GM21576 (cell line): ENCODE data around the gene FIBCD1.
"Not testable (repeated sequence)": the region's sequence is repeated elsewhere in the genome, so short reads cannot be mapped to it uniquely, and the experiment has no call there.

Experiments used
- ATAC-seq: cut with Tn5 transposase; IDR thresholded peaks from one replicate; pipeline ENCODE4 v1.9.1; 2021; ENCODE audit warnings: mild to moderate bottlenecking, moderate library complexity; ENCODE audit not compliant: unreplicated experiment

Gene FIBCD1

GRCh38 chr9:130974697-130975096 is 35.6 kb upstream of the FIBCD1 start:
- no peak for ATAC-seq

- ATAC-seq = no peak
Observed at GRCh38 chr9:130973686-130974281, 34.7 kb upstream of the FIBCD1 start.

DNA sequence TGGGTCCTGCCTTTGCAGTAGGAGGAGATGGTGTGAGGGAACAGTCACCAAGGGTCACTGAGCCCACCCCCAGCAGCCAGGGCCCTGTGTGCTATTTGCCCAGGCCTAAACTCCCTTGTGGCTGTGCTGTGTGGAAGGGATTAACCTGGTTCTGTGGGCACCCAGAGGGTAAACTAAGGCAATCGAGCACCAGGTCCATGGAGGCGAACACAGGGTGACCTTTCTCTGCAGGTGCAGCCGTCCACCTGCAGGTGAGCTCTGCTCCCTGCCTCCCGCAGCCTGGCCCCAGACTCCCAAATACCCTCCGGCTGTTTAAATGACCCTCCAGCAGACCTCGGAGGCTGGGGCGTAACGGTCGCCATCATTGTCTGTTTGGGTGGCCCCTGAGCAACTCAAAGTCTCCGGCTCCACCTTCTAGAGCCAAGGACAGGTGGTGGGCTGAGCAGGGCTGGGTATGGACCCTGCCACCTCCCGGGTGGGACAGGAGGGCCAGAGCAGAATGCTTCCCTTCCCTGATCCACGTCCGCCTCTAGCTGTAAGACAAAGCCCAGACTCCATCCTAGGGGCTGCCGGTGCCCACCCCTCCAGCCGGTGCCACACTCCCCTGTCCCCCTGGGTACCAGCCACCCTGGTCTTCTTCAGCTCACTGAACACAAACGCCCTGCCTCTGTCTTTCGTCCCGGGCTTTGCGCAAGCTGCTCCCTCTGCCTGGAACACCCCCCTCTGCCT is 34.1 kb upstream of the FIBCD1 start:
- ATAC-seq = no peak

GRCh38 chr9:130972277-130972956 is 33.4 kb upstream of the FIBCD1 start:
- ATAC-seq = no peak

DNA sequence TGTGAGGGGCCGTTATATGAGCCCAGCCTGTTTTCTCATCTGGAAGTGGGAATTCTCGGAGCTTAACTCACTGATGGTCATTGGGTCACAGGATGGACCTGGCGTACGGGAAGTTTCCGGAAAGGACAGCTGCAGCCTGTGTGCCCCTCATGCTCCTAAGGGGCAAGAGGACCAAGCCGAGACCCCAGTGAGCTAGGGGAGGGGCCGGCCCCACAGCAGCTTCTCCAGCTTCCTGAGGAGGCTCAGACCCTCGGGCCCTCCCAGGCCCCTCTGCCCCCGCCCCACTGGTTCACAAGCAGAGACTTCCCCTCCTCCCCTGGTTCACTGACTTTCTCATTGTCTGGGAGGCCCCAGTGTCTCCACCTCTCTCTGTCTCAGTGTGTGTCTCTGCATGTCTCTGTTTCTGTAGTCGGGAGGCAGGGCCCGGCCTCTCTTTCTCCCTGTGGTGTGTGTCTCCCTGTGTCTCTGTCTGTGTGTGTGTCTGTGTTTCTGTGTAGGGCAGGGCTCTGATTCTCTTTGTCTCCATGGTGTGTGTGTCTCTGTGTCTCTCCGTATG is 32.3 kb upstream of the FIBCD1 start:
- no peak for ATAC-seq

- no peak for ATAC-seq
Observed at GRCh38 chr9:130970855-130971254, 31.8 kb upstream of the FIBCD1 start.

GRCh38 chr9:130970052-130970451 is 31.0 kb upstream of the FIBCD1 start:
- ATAC-seq = no peak

DNA sequence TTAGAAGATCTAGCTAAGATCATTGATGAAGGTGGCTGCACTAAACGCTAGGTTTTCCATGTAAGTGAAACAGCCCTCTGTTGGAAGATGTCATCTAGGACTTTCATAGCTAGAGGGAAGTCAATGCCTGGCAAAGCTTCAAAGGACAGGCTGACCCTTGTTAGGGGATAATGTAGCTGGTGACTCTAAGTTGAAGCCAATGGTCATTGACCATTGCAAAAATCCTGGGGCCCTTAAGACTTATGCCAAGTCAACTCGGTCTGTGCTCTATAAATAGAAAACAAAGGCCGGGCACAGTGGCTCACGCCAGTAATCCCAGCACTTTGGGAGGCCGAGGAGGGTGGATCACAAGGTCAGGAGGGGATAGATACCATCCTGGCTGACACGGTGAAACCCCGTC is 26.6 kb upstream of the FIBCD1 start:
- no peak for ATAC-seq

- no peak for ATAC-seq
Observed at GRCh38 chr9:130963916-130964315, 24.9 kb upstream of the FIBCD1 start.

GRCh38 chr9:130963337-130963908 is 24.4 kb upstream of the FIBCD1 start:
- ATAC-seq = no peak

- ATAC-seq = no peak
Observed at GRCh38 chr9:130962418-130963316, 23.6 kb upstream of the FIBCD1 start.

- no peak for ATAC-seq
Observed at GRCh38 chr9:130961511-130962300, 22.7 kb upstream of the FIBCD1 start.

DNA sequence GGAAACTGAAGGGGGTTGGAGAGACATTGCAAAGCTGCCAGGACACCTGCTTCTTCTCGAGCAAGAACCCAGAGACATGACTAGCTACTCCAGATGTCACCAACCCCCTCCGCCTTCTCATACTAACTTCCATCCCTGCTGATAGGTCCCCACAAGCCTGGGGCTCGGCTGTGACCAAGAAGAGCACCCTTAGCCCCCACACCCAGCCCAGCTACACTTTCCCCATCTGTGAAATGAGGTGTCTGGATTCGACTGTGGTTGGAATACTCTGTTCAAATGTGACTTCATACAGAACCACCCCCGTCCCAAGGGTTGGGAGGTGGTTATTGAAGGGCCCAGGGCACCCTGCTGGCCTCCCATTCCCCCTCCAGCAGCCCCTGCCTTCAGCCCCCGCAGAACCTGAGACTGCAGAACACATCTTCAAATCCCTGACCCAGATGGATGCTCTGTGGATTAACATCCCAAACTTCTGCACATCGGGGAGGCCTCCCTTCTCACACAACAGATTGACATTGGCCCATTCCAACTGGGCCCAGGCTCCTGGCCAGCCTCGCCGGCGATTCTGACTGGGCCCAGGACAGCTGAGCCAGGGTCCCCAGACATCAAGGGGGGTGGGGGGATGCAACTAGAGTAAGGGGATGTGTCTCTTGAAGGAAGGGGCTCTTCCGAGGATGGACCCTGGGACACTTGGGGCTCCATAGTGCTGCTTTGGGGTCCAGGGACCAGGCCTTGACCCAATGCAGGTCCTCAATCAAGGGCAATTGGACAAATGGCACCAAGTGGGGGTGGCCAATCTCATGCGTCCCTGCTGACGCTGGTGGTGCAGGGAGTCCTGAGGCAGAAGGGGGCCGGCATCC is 21.7 kb upstream of the FIBCD1 start:
- ATAC-seq = no peak

GRCh38 chr9:130959809-130960334 is 20.8 kb upstream of the FIBCD1 start:
- no peak for ATAC-seq

- not testable (repeated sequence) for ATAC-seq
Observed at GRCh38 chr9:130958564-130958963, 19.5 kb upstream of the FIBCD1 start.

DNA sequence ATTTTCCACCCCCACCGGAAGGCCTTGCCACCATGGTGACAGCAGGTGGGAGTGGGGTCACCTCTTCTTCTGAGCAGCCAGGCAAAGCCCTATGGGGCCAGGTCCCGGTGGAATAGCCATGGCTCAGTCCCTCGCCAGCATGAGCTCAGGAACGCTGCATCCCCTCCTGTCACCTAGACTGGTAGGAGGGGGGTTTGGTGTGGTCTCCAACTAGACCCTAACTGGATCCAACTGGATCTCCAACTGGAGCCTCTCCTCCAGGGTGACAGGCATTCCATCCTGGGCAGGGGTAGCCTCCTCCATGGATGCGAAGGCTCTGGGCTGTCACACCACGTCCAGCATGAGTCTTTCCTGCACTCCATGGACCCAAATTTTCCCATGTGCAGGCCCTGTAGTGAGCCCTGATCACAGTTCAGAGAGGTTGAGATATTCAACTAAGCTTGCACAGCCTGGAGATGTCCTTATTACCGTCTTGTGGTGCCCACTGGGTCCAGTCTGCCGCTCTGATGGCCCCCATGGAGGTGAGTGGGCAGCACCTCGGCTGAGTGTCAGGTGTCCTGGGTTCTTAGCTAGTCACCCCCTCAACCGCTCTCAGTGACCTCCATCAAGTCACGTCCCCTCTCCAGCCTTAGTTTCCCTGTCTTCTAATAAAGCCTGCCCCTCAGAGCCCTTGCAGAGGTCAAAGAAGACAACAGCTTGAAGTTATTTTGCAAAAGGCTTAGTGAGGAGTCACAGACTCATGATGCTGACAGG is 18.6 kb upstream of the FIBCD1 start:
- ATAC-seq = no peak

DNA sequence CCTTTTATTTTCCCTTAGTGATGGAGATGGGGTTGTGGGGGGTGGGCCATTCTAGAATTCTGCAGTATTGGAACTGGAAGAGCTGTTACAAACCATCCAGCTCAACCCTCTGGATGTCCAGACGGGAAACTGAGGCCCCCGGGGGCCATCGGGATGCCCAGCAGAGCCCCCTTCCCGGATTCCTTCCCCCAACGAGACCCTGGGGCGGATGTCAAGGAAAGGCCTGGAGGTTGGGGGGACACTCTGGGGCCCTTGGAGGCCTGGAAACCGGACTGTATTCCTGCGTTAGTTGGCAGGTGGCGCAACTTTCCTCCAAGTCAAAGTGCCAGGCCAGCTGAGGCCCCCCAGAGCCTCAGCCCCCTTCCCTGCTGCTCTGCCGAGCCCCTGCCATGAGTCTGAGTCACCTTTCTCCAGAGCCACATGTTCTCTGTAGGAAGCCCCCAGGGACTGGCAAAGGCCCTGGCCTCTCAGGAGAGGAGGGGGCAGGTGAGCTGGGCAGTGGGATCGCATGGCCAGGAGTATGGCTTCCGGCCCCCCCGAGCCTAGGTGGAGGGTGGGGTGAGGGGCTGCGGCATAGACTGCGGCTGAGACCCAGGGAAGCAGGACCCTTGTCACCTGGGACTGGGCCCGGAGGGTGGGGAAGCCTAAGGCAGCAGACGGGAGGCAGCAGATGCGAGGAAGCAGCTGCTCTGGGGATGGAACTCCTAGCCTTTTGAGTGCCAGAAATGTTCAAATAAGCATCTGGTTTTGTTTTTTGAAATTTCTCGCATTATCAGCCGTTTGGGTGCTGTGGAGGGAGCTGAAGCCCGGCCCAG is 17.8 kb upstream of the FIBCD1 start:
- no peak for ATAC-seq
